OCI-LY1 (cell line): ENCODE data around the gene CELF4.

Experiments used
- CTCF ChIP-seq: fragments of 200-600 bp; sonication (generic), shearing (Covaris generic); IDR thresholded peaks from 2 replicates; pipeline ENCODE4 v1.5.1; 2017; ENCODE audit warnings: mild to moderate bottlenecking, antibody characterized with exemption, low read length, moderate library complexity, mixed read lengths
- EZH2 ChIP-seq: fragments of 200-600 bp; sonication (generic), shearing (Covaris generic); IDR thresholded peaks from 2 replicates; pipeline ENCODE4 v1.8.0; 2017; ENCODE audit warnings: borderline replicate concordance, mixed run types, mild to moderate bottlenecking, antibody characterized with exemption, low read length, moderate library complexity, mixed read lengths

DNA sequence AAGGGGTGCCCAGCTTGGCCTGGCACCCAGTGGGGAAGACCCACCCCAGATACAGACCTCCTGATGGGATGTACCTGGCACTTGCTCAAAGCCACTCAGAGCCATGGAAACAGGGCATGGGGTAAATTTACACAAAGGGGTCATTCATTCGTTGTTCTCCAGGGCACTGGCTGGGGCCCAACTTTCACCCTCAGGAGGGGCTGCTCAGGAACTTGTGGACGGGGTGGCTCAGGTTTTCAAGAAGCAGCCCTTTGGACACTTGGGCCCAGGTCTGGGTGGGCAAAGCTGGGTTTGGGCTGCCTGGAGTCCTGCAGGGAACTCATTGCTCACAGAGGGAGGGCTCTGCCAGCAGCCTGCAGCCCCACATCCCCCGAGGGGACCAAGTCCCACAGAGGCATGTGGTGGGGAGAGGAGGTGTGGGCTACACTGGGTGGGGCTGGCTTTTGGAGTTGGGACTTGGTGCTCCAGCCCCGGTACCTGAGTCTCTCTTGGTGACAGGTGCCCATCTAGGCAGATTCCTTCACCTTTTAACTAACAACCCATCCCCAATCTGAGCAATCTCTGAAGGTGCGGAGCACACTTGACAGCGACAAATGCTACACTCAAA lies 172.3 kb downstream of the CELF4 start:
- TF ChIP-seq CTCF: no peak
- no peak for TF ChIP-seq EZH2
